Endothelial cell of umbilical vein (primary cell): ENCODE measurements around the gene TEKTIP1. TPM values are rescaled to one million over a fixed set of nuclear protein-coding genes. Genes with fewer than 3 reads are reported as not detected.

Source experiments
- BruUV-seq: library from RNA; stranded (reverse); fragments of 400-500 nt; replicated peaks from 2 replicates; lab custom pipeline; 2021; lab: Mats Ljungman, UMichigan
- CTCF ChIA-PET: fragments of 300-600, 350-600 bp; sonication (Branson Sonifier 250); formaldehyde crosslinking; loops from one replicate; lab custom pipeline; 2021; ENCODE audit warnings: antibody characterized with exemption, inconsistent platforms; lab: Charles Lee
- POLR2A ChIA-PET: fragments of 300-600, 350-600 bp; sonication (Branson Sonifier 250); formaldehyde crosslinking; loops from one replicate; lab custom pipeline; 2021; ENCODE audit warnings: antibody characterized with exemption, inconsistent platforms; lab: Charles Lee
- DNase-seq: peaks from one replicate; pipeline ENCODE4 v3.0.0-alpha.2; 2011; ENCODE audit warnings: low read depth, low spot score
- FAIRE-seq: peaks from 2 replicates; lab custom pipeline; 2011; peaks lifted over from hg19 to GRCh38; lab: Jason Lieb, UNC
- H2AFZ ChIP-seq: 2 replicates; pipeline ENCODE4 v1.6.0; 2012; ENCODE audit warnings: low read depth, low read length, control low read depth, inconsistent platforms
- H3K27ac ChIP-seq: 2 replicates; pipeline ENCODE4 v1.5.1; 2011; ENCODE audit warnings: low read depth, mild to moderate bottlenecking, control low read depth, low read length, moderate library complexity; ENCODE audit not compliant: insufficient read depth
- H3K27me3 ChIP-seq, 2 experiments: 2 replicates each; pipeline versions ENCODE4 v1.6.0 to v1.6.1; 2011; ENCODE audit warnings: low read length in 2 of 2, mixed read lengths in 1 of 2; ENCODE audit not compliant: control insufficient read depth in 2 of 2, insufficient read depth in 2 of 2
- H3K36me3 ChIP-seq, 2 experiments: 2 replicates in 1 of 2; 3 replicates in 1 of 2; pipeline ENCODE4 v1.5.1; 2011; ENCODE audit warnings: low read length in 2 of 2, mild to moderate bottlenecking in 1 of 2, moderate library complexity in 1 of 2; ENCODE audit not compliant: control insufficient read depth in 2 of 2, insufficient read depth in 2 of 2; ENCODE audit errors: extremely low read depth in 1 of 2
- H3K4me1 ChIP-seq: 3 replicates; pipeline ENCODE4 v1.5.1; 2011; ENCODE audit warnings: mild to moderate bottlenecking, low read length; ENCODE audit not compliant: control insufficient read depth, insufficient read depth; ENCODE audit errors: extremely low read depth
- H3K4me2 ChIP-seq: 2 replicates; pipeline ENCODE4 v1.6.1; 2011; ENCODE audit warnings: low read length, control low read depth, mixed read lengths; ENCODE audit not compliant: insufficient read depth
- H3K4me3 ChIP-seq, 3 experiments: fragments of 200-600 bp in 1 of 3; sonication (generic), shearing (Covaris generic) in 1 of 3; replicated peaks in 1 of 3; 2 replicates each; pipeline ENCODE4 v1.5.1; 2011 to 2016; ENCODE audit warnings: control low read depth in 3 of 3, low read length in 3 of 3, mild to moderate bottlenecking in 2 of 3, inconsistent platforms in 1 of 3, low read depth in 1 of 3, moderate library complexity in 1 of 3; ENCODE audit not compliant: insufficient read depth in 1 of 3
- H3K79me2 ChIP-seq: 2 replicates; pipeline ENCODE4 v1.6.0; 2012; ENCODE audit warnings: low read length, inconsistent platforms; ENCODE audit not compliant: control insufficient read depth, insufficient read depth
- H3K9ac ChIP-seq: replicated peaks from 2 replicates; pipeline ENCODE3; 2011; ENCODE audit warnings: low read length, control low read depth; ENCODE audit not compliant: insufficient read depth; ENCODE audit errors: extremely low read depth
- H3K9me1 ChIP-seq: replicated peaks from 3 replicates; pipeline ENCODE4 v1.6.0; 2011; ENCODE audit warnings: mild to moderate bottlenecking, low read length; ENCODE audit not compliant: control insufficient read depth, insufficient read depth; ENCODE audit errors: extremely low read depth
- H3K9me3 ChIP-seq: replicated peaks from 2 replicates; pipeline ENCODE4 v1.5.1; 2012; ENCODE audit warnings: low read length, inconsistent platforms; ENCODE audit not compliant: control insufficient read depth, insufficient read depth
- H4K20me1 ChIP-seq: replicated peaks from 2 replicates; pipeline ENCODE3; 2011; ENCODE audit warnings: mild to moderate bottlenecking, low read length; ENCODE audit not compliant: control insufficient read depth, insufficient read depth; ENCODE audit errors: extremely low read depth
- GATA2 ChIP-seq: IDR thresholded peaks from 2 replicates; pipeline ENCODE4 v1.7.0; 2011; ENCODE audit warnings: low read depth, mild to moderate bottlenecking, moderate library complexity, mixed read lengths, low read length; ENCODE audit not compliant: insufficient read length, insufficient read depth
- JUN ChIP-seq: IDR thresholded peaks from 2 replicates; pipeline ENCODE4 v1.6.1; 2011; ENCODE audit warnings: borderline replicate concordance, low read depth; ENCODE audit not compliant: insufficient read length, insufficient read depth
- MYC ChIP-seq: IDR thresholded peaks from one replicate; pipeline ENCODE4 v1.6.1; 2011; ENCODE audit warnings: mild to moderate bottlenecking, low read depth, low read length
- POLR2A ChIP-seq: IDR thresholded peaks from 2 replicates; pipeline ENCODE4 v1.6.1; 2012; ENCODE audit warnings: low read depth, mild to moderate bottlenecking, control low read depth, low read length
- POLR2AphosphoS5 ChIP-seq: IDR thresholded peaks from 2 replicates; pipeline ENCODE4 v1.6.1; 2012; ENCODE audit warnings: low read depth, mild to moderate bottlenecking, control low read depth, low read length, moderate library complexity; ENCODE audit not compliant: insufficient read depth
- dilution Hi-C: fragments of 300-500 bp; cut with MboI; formaldehyde crosslinking; loops from one replicate; pipeline ENCODE4 v1.15.0; 2019; ENCODE audit warnings: low sequenced_read_pairs; ENCODE audit not compliant: extremely low pct_ligation_motif_present
- intact Hi-C: fragments of 100-400 bp; cut with micrococcal nuclease; formaldehyde crosslinking; loops from one replicate; pipeline ENCODE4 v1.10.0; 2022
- polyA plus RNA-seq, 4 experiments: library from polyadenylated mRNA; depleted of rRNA in 3 of 4; stranded (reverse) in 3 of 4; unstranded in 1 of 4; fragments of >200 nt; gene quantifications; 2 replicates each; pipeline versions ENCODE4 v1.2.1 to v1.2.3, GENCODE V29; 2011 to 2012; ENCODE audit warnings: missing spikeins in 1 of 4
- total RNA-seq: library from RNA; stranded (reverse); gene quantifications from 2 replicates; pipeline ENCODE4 v1.2.3, GENCODE V29; 2021

Gene TEKTIP1
- total and polyA plus RNA-seq, 2 donors (not counting 3 experiments of a cell fraction or from before 2014, with no cell fraction given) = 0.73 TPM; not detected in 1

DNA sequence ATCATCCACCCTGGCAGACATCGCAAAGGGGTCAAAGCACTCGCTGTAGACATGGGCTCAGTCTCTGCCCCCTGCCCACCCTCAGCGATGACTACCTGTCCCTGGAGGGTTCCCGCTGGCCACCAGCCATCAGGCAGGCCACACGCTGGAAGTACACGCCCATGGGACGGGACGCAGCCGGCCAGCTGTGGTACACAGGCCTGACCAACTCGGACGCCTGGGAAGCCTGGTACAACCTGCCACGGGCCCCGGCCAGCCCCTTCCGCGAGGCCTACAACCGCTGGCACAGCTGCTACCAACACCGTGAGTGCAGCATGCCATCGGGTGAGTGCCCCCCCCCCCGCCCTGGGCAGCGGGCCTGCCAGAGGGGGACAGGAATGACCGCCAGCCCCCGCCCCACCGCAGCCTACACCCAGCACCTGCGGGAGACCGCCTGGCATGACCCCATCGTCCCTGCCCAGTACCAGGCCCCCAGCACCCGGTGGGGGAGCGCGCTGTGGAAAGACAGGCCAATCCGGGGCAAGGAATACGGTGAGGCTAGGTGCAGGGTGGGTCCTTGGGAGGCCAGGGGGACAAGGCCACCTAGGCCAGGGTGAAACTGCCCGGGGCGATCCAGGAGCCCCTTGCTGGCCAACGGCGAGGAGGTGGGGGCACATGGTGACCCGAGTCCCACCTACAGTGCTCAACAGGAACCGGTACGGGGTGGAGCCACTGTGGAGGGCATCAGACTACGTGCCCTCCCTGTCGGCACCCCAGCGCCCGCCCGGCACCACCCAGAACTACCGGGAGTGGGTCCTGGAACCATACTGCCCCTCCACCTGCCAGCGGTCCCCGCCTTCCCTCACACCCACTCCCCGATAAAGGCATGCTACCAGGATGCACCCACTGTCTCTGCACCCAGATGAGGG is 4.4 kb downstream of the TEKTIP1 start:
- no peaks in the 10 kb centered on the region for H3K9me1 ChIP-seq
- DNase-seq (no peak), FAIRE-seq (no peak)
- ChIA-PET CTCF (interaction anchor here (1.4 to 2.8 kb wide), 4 partner anchors 13 to 168 kb away, joined by 4 to 34 read pairs (median 25); partner anchors contain the start of genes MFSD12 and TJP3), POLR2A (no interaction called here)
- no peaks in the 10 kb centered on the region for H3K79me2 ChIP-seq
- H3K4me1 ChIP-seq = no peaks in the 10 kb centered on the region
- TF ChIP-seq POLR2AphosphoS5 (no peak), MYC (no peak), POLR2A (no peak), JUN (no peak)
- no peak overlapping the region for H2AFZ ChIP-seq
- dilution Hi-C loops (no loop called here), intact Hi-C loops (no loop called here)
- H3K9me3 ChIP-seq = no peaks in the 10 kb centered on the region
- H3K9ac ChIP-seq = no peak overlapping the region
- no TSS peak for BruUV-seq
- peaks cover 0 to 10% of the 10 kb centered on the region in 2 experiments for H3K36me3 ChIP-seq
- no peaks in the 10 kb centered on the region for H4K20me1 ChIP-seq
- H3K4me2 ChIP-seq = no peak overlapping the region
- H3K27me3 ChIP-seq = no peaks in the 10 kb centered on the region
- no peak overlapping the region for H3K4me3 ChIP-seq
- no peak overlapping the region for H3K27ac ChIP-seq

- no peaks in the 10 kb centered on the region for H3K9me1 ChIP-seq
- dilution Hi-C loops (no loop called here), intact Hi-C loops (no loop called here)
- DNase-seq (no peak), FAIRE-seq (no peak)
- H3K4me3 ChIP-seq = no peak overlapping the region
- no peak overlapping the region for H3K9ac ChIP-seq
- H3K27ac ChIP-seq = no peak overlapping the region
- no peaks in the 10 kb centered on the region for H3K9me3 ChIP-seq
- ChIA-PET CTCF (interaction anchor here (1.4 to 2.8 kb wide), 5 partner anchors 12 to 167 kb away, joined by 4 to 34 read pairs (median 23); partner anchors contain the start of genes MFSD12 and TJP3), POLR2A (no interaction called here)
- H2AFZ ChIP-seq = no peak overlapping the region
- no TSS peak for BruUV-seq
- H3K4me2 ChIP-seq = no peak overlapping the region
- no peaks in the 10 kb centered on the region for H3K4me1 ChIP-seq
- no peak for TF ChIP-seq GATA2
- no peak for TF ChIP-seq POLR2AphosphoS5
- no peak for TF ChIP-seq MYC
- H3K79me2 ChIP-seq = no peaks in the 10 kb centered on the region
- no peaks in the 10 kb centered on the region for H3K27me3 ChIP-seq
- H3K36me3 ChIP-seq = peaks cover 0 to 10% of the 10 kb centered on the region in 2 experiments
- H4K20me1 ChIP-seq = no peaks in the 10 kb centered on the region
Observed at GRCh38 chr19:3544058-3544376, 5.0 kb downstream of the TEKTIP1 start.
